ENCODE data around the gene EDN3. TPM values are rescaled to one million over a fixed set of nuclear protein-coding genes. Genes with fewer than 3 reads are reported as not detected.

The EDN3 gene
- total and polyA plus RNA-seq, 2 donors (not counting 3 experiments of a cell fraction or from before 2014, with no cell fraction given): not detected

- no peak overlapping the region for H3K27ac ChIP-seq (ENCODE audit: insufficient read depth, low read depth, low read length)
- no peak overlapping the region for H3K9ac ChIP-seq (replicated peaks; ENCODE audit: extremely low read depth, insufficient read depth, low read length)
- intact Hi-C loops (cut with micrococcal nuclease): no loop called here
- dilution Hi-C loops (cut with MboI; ENCODE audit: extremely low pct_ligation_motif_present, low sequenced_read_pairs): no loop called here
- H2AFZ ChIP-seq (ENCODE audit: low read depth, low read length): no peak overlapping the region
- H3K9me1 ChIP-seq (replicated peaks; ENCODE audit: control insufficient read depth, extremely low read depth, insufficient read depth, low read length): no peaks in the 10 kb centered on the region
- no peaks in the 10 kb centered on the region for H3K79me2 ChIP-seq (ENCODE audit: control insufficient read depth, insufficient read depth, low read length)
- FAIRE-seq (no peak), DNase-seq (ENCODE audit: low read depth, low spot score) (no peak)
- no peaks in the 10 kb centered on the region for H4K20me1 ChIP-seq (replicated peaks; ENCODE audit: control insufficient read depth, extremely low read depth, insufficient read depth, low read length)
- H3K36me3 ChIP-seq (ENCODE audit: control insufficient read depth in 2 of 2, extremely low read depth in 1 of 2, insufficient read depth in 2 of 2, low read length in 2 of 2): no peaks in the 10 kb centered on the region
- H3K27me3 ChIP-seq (ENCODE audit: control insufficient read depth in 2 of 2, insufficient read depth in 2 of 2, low read length in 2 of 2): no peaks in the 10 kb centered on the region
- TF ChIP-seq JUN (IDR thresholded peaks at IDR 0.05; ENCODE audit: borderline replicate concordance, insufficient read depth, insufficient read length, low read depth): no peak
- no peak for TF ChIP-seq FOS (IDR thresholded peaks at IDR 0.05; ENCODE audit: borderline replicate concordance, insufficient read depth, low read length)
- TF ChIP-seq POLR2AphosphoS5 (IDR thresholded peaks at IDR 0.05; ENCODE audit: insufficient read depth, low read depth, low read length): no peak
- no peak for TF ChIP-seq GATA2 (IDR thresholded peaks at IDR 0.05; ENCODE audit: insufficient read depth, insufficient read length, low read depth, low read length)
- TF ChIP-seq POLR2A (IDR thresholded peaks at IDR 0.05; ENCODE audit: low read depth, low read length): no peak
- no peak for TF ChIP-seq EZH2 (IDR thresholded peaks at IDR 0.05; ENCODE audit: borderline replicate concordance, low read depth, low read length, severe bottlenecking)
- no peak for TF ChIP-seq MAX (IDR thresholded peaks at IDR 0.05; ENCODE audit: insufficient read depth, insufficient read length)
- TF ChIP-seq CTCF (IDR thresholded peaks at IDR 0.05; ENCODE audit: extremely low read depth in 1 of 2, insufficient read depth in 1 of 2, low read depth in 1 of 2, low read length in 2 of 2): no peak
- TF ChIP-seq MYC (IDR thresholded peaks at IDR 0.05; ENCODE audit: low read depth, low read length): no peak
- no peaks in the 10 kb centered on the region for H3K4me1 ChIP-seq (ENCODE audit: control insufficient read depth, extremely low read depth, insufficient read depth, low read length)
- BruUV-seq (replicated peaks): no TSS peak
- no peak overlapping the region for H3K4me3 ChIP-seq (replicated peaks in 1 of 3; ENCODE audit: insufficient read depth in 1 of 3, low read depth in 1 of 3, low read length in 3 of 3)
- POLR2A ChIA-PET: no interaction called here
- CTCF ChIA-PET: no interaction called here
- no peak overlapping the region for H3K4me2 ChIP-seq (ENCODE audit: insufficient read depth, low read length)
- no peaks in the 10 kb centered on the region for H3K9me3 ChIP-seq (replicated peaks; ENCODE audit: control insufficient read depth, insufficient read depth, low read length)
Measured at GRCh38 chr20:59322081-59322480, 21.7 kb downstream of the EDN3 start.

Measured in endothelial cell of umbilical vein (primary cell).